C4-2B (cell line): ENCODE measurements around the gene CCL24.

Experiments
- ZFX ChIP-seq: fragments of 450-650 bp; IDR thresholded peaks from 2 replicates; pipeline ENCODE4 v1.6.1; 2017
- TF ChIP-seq, protein P1 (sequence below): fragments of 450-650 bp; conservative IDR thresholded peaks from 2 replicates; pipeline ENCODE4 v1.5.1; 2017; ENCODE audit warnings: mild to moderate bottlenecking

DNA sequence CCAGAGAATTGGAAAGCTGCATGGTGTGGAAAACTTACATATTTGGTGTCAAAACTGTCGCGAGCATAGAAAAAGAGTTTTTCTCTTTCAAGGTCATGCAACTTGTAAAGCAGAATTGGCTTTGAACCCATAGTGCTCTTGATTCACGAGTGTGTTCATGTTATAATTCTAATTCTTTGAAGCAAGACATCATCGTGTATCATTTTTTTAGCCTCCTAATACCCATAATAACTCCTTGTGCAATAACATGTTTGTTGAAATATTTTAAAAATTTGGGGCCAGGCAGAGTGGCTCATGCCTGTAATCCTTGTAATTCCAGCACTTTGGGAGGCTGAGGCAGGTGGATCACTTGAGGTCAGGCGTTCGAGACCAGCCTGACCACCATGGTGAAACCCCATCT is 4.2 kb downstream of the CCL24 start:
- TF ChIP-seq, protein P1, sequence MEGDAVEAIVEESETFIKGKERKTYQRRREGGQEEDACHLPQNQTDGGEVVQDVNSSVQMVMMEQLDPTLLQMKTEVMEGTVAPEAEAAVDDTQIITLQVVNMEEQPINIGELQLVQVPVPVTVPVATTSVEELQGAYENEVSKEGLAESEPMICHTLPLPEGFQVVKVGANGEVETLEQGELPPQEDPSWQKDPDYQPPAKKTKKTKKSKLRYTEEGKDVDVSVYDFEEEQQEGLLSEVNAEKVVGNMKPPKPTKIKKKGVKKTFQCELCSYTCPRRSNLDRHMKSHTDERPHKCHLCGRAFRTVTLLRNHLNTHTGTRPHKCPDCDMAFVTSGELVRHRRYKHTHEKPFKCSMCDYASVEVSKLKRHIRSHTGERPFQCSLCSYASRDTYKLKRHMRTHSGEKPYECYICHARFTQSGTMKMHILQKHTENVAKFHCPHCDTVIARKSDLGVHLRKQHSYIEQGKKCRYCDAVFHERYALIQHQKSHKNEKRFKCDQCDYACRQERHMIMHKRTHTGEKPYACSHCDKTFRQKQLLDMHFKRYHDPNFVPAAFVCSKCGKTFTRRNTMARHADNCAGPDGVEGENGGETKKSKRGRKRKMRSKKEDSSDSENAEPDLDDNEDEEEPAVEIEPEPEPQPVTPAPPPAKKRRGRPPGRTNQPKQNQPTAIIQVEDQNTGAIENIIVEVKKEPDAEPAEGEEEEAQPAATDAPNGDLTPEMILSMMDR, result no peak
- TF ChIP-seq ZFX, result no peak
